Common myeloid progenitor, CD34-positive (primary cell): Measurements from ENCODE around the gene SLC6A12.
A peak's percentile ranks its signal among the peaks of the same experiment; 100 is the strongest.

ENCODE experiments used
- CTCF ChIA-PET: fragments of 350-600 bp; sonication (Branson Sonifier 250); formaldehyde crosslinking; loops from one replicate; lab custom pipeline; 2021; ENCODE audit warnings: antibody characterized with exemption; lab: Charles Lee
- POLR2A ChIA-PET: fragments of 350-600 bp; sonication (Branson Sonifier 250); formaldehyde crosslinking; loops from one replicate; lab custom pipeline; 2021; ENCODE audit warnings: antibody characterized with exemption; lab: Charles Lee
- DNase-seq, 3 donors: peaks; one replicate each; pipeline versions ENCODE4 v3.0.0 to v3.0.0-alpha.2; 2013
- H3K27ac ChIP-seq, 2 experiments: 1 replicate in 1 of 2; 2 replicates in 1 of 2; pipeline ENCODE4 v1.7.0; 2013; ENCODE audit warnings: inconsistent platforms in 2 of 2, low read length in 2 of 2, mild to moderate bottlenecking in 2 of 2, low read depth in 1 of 2, moderate library complexity in 1 of 2; ENCODE audit not compliant: severe bottlenecking in 2 of 2, insufficient read depth in 1 of 2, poor library complexity in 1 of 2
- H3K27me3 ChIP-seq, 5 experiments: replicated peaks in 2 of 5; 1 replicate in 3 of 5; 2 replicates in 2 of 5; pipeline versions ENCODE4 v1.6.1 to v1.7.0; 2013; ENCODE audit warnings: low read length in 4 of 5, mild to moderate bottlenecking in 2 of 5, moderate library complexity in 2 of 5, inconsistent platforms in 1 of 5; ENCODE audit not compliant: insufficient read depth in 5 of 5, control insufficient read depth in 4 of 5
- H3K36me3 ChIP-seq, 4 experiments: 1 replicate in 2 of 4; 2 replicates in 2 of 4; pipeline versions ENCODE4 v1.6.1 to v1.7.0; 2013; ENCODE audit warnings: low read length in 3 of 4, control low read depth in 1 of 4, mild to moderate bottlenecking in 1 of 4; ENCODE audit not compliant: control insufficient read depth in 4 of 4, insufficient read depth in 4 of 4
- H3K4me1 ChIP-seq, 4 experiments: 1 replicate in 3 of 4; 2 replicates in 1 of 4; pipeline versions ENCODE4 v1.6.1 to v1.7.1; 2013; ENCODE audit warnings: low read length in 3 of 4, mild to moderate bottlenecking in 3 of 4, control low read depth in 1 of 4, inconsistent platforms in 1 of 4, moderate library complexity in 1 of 4; ENCODE audit not compliant: control insufficient read depth in 4 of 4, insufficient read depth in 4 of 4; ENCODE audit errors: control extremely low read depth in 1 of 4
- H3K4me3 ChIP-seq, 7 experiments: 1 replicate in 4 of 7; 2 replicates in 3 of 7; pipeline versions ENCODE4 v1.5.1 to v1.7.0; 2013; ENCODE audit warnings: mild to moderate bottlenecking in 7 of 7, low read length in 6 of 7, moderate library complexity in 6 of 7, inconsistent platforms in 2 of 7, low read depth in 2 of 7, control low read depth in 1 of 7; ENCODE audit not compliant: insufficient read depth in 4 of 7, control insufficient read depth in 1 of 7; ENCODE audit errors: extremely low read depth in 1 of 7
- H3K9me3 ChIP-seq, 5 experiments: 1 replicate in 4 of 5; 2 replicates in 1 of 5; pipeline versions ENCODE4 v1.6.1 to v1.7.1; 2013; ENCODE audit warnings: low read length in 4 of 5, mild to moderate bottlenecking in 2 of 5, inconsistent platforms in 1 of 5, low read depth in 1 of 5, moderate library complexity in 1 of 5; ENCODE audit not compliant: control insufficient read depth in 4 of 5, insufficient read depth in 2 of 5; ENCODE audit errors: control extremely low read depth in 1 of 5
- WGBS: methylation state at CpG from one replicate; pipeline ENCODE4 v1.1.5; 2013; ENCODE audit not compliant: insufficient coverage; 5-methylcytosine and 5-hydroxymethylcytosine counted together

The SLC6A12 gene

DNA sequence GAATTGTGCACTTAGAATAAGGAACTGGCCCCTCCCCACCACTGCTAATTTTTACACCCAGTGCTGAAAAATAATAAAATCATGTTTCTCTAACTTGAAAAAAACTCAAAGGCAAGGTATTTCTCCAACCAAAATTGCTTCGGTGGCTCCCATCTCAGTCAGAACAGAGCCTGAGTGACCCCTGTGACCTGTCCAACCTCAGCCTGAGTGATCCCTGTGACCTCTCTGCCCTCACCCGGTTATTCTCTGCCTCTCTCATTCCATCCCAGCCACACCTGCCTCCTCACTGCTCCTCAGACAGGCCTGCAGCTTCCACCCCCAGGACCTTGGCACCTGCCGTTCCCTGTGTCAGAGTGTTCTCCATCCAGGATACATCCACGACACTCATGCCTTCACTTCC is 5.1 kb downstream of the SLC6A12 start:
- Histone ChIP-seq H3K4me3 (no peak overlapping the region), H3K9me3 (no peaks in the 10 kb centered on the region), H3K27ac (no peak overlapping the region), H3K4me1 (peaks cover 0 to 19% (median 13%) of the 10 kb centered on the region in 4 experiments), H3K36me3 (no peaks in the 10 kb centered on the region), H3K27me3 (peaks cover 2 to 30% (median 21%) of the 10 kb centered on the region in 5 experiments)
- POLR2A ChIA-PET, result no interaction called here
- WGBS, result 97% methylated on average over 4 of the region's 4 CpGs
- CTCF ChIA-PET, result interaction anchor here (5.2 kb wide), 1 partner anchor 12 kb away, joined by 31 read pairs; no protein-coding TSS in a partner anchor
- no peak for DNase-seq

DNA sequence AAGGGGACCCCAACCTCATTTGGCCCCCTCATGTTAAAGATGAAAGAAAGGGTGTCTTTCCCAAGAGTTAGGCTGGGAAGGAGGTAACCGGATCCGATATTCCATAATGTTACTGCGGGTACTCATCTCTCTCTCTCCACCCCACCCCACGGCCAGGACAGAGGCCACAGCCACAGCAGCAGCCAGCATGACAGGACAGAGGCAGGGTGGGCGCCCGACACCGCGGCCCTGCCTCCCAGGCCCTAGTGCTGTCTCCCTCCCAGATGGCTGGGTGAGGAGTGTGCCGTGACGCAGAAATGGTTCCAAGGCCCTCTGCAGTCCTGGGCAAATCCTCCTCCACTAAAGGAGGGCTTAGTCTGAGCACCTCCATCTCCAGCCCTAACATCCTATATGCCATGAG is 6.2 kb downstream of the SLC6A12 start:
- no CpG with 5 or more reads among the region's 10 CpGs for WGBS
- Histone ChIP-seq H3K4me3 (no peak overlapping the region), H3K9me3 (no peaks in the 10 kb centered on the region), H3K36me3 (no peaks in the 10 kb centered on the region), H3K4me1 (peaks cover 0 to 17% (median 12%) of the 10 kb centered on the region in 4 experiments), H3K27ac (no peak overlapping the region), H3K27me3 (peaks cover 2 to 30% (median 19%) of the 10 kb centered on the region in 5 experiments)
- POLR2A ChIA-PET, result no interaction called here
- DNase-seq, result no peak
- CTCF ChIA-PET, result no interaction called here

DNA sequence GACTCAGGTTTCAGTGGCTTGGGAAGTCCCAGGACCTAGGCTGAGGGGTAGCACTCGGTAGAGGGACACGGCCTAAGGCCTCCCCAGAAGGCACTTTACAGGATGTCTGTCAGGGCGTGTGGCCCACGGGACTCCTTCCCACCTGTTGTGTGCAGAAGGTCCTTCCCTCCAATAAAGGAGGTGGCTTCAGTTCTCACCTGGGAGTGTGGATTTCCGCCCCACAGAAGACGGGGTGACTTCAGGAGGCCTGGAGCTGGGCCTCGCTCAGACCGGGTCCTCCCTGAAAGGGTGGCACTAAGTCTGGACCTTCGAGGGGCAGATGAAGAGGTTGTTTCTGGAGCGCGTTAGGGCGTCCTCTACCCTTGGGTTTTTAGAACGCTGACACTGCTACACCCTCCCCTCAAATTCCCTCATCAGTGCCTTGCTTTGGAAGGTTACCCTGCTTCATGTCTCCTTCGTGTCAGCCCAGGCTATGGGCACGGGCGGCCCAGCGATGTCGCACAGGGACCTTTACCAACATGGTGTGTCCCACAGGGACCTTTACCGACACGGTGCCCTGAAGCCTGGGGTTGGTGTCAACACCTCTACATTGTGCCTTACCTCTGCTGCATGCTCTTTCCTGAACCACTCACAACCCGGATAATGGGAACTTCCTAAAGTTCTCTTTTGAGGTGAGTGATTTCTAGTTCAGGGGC is 7.1 kb downstream of the SLC6A12 start:
- DNase-seq, result no peak
- Histone ChIP-seq H3K27me3 (peaks cover 2 to 35% (median 25%) of the 10 kb centered on the region in 5 experiments), H3K4me3 (no peak overlapping the region), H3K27ac (no peak overlapping the region), H3K4me1 (peaks cover 0 to 11% (median 7%) of the 10 kb centered on the region in 4 experiments), H3K36me3 (no peaks in the 10 kb centered on the region), H3K9me3 (no peaks in the 10 kb centered on the region)
- WGBS, result 97% methylated on average over 20 of the region's 21 CpGs
- ChIA-PET CTCF (interaction anchor here (1.0 kb wide), 1 partner anchor 13 kb away, joined by 3 read pairs; no protein-coding TSS in a partner anchor), POLR2A (no interaction called here)

DNA sequence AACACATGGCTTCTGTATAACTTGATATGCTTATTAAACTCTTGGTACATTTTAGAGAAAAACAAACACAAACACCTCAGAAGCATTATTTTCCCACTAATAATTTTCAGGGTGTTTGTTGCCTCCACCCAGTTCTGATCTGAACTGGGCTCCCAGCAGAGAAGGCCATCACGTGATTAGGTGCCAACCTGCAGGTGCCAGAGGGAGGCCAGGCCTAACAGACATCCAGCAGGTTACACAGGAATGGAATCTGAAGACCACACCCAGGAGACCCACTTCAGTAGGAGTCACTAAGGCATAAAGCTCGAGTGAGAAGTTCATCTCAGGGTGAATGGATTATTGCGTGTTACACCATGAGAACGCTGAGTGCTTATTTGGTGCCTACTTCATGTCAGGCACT is 8.9 kb downstream of the SLC6A12 start:
- CTCF ChIA-PET, result interaction anchor here (0.7 kb wide), 1 partner anchor 15 kb away, joined by 3 read pairs; no protein-coding TSS in a partner anchor

DNA sequence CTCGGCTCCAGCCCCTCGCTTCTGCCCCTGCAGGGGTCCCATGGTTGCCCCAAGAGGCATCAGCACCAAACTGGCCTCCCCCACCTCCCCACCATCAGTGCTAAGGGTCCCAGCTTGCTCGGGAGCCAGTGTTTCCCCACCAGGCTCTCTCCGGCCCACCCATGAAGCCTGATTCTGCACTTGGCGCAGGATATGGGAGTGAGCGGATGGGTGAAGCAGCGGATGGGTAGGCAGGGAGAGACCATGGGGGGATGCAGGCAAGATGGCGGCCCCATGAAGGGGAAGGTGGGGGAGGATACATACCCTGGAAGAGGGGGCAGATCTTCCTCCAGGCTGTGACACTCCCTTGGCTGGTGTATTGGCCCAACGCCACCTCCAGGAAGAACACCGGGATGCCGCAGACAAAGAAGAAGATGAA is 9.7 kb downstream of the SLC6A12 start:
- Histone ChIP-seq H3K27ac (no peak overlapping the region), H3K36me3 (no peaks in the 10 kb centered on the region), H3K4me1 (peaks cover 0 to 11% (median 7%) of the 10 kb centered on the region in 4 experiments), H3K4me3 (no peak overlapping the region), H3K27me3 (peaks cover 2 to 57% (median 35%) of the 10 kb centered on the region in 5 experiments), H3K9me3 (no peaks in the 10 kb centered on the region)
- DNase-seq, result no peak
- POLR2A ChIA-PET, result no interaction called here
- WGBS, result 96% methylated on average over 11 of the region's 11 CpGs
- CTCF ChIA-PET, result interaction anchor here (1.5 to 4.0 kb wide), 3 partner anchors 9 to 15 kb away, joined by 3 to 28 read pairs (median 6); partner anchors contain the start of gene SLC6A12

More for the DNA sequence above, 8.9 kb downstream of the SLC6A12 start:
- Histone ChIP-seq H3K4me1 (peaks cover 0 to 11% (median 7%) of the 10 kb centered on the region in 4 experiments), H3K27me3 (peaks cover 2 to 51% (median 32%) of the 10 kb centered on the region in 5 experiments), H3K36me3 (no peaks in the 10 kb centered on the region), H3K9me3 (no peaks in the 10 kb centered on the region), H3K27ac (no peak overlapping the region), H3K4me3 (no peak overlapping the region)
- 90% methylated on average over 2 of the region's 4 CpGs for WGBS
- no peak for DNase-seq
- POLR2A ChIA-PET, result no interaction called here

DNA sequence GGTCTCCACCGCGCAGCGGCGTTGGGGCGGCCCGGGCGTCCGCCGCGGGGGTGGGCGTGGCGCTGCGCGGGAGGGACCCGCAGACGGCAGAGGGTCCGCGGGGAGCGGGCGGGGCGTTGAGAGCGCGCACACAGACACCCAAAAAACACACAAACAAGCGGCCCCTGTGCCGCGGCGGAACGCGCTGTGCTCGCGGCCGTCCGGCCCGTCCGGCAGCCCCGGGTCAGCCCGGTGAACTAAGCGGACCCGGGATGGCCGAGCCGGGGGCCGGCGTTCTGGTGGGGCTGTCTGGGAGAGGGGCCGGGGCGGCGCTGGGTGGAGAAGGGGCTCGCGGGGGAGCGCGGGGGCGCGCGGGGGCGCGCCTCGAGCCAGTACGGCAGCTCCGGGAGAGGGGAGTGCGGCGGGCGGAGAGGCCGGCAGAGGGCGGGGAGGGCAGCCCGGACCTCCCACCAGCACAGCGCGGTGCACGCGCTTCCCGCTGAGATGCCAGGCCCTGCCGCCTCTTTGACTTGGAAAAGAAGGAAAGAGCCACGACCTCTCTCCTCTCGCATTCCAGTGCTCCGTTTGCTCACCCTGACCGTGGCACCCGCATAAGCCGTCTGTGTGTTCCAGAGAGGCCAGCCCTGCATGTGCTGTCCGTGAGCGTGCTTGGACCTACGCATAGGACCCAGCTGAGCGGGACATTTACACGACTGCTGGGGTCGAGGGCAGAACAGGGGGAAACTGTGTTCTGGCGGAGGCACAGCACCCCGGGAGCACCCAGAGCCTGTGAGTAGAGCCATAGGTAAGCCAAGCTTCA is 10.3 kb downstream of the SLC6A12 start:
- H3K4me3 ChIP-seq, result peak overlapping the region in 6 of 7 experiments; percentile 43 to 68 (median 50)
- POLR2A ChIA-PET, result no interaction called here
- 7% methylated on average over 52 of the region's 84 CpGs for WGBS

More for the DNA sequence above, 10.3 kb downstream of the SLC6A12 start:
- Histone ChIP-seq H3K27ac (no peak overlapping the region), H3K4me1 (peaks cover 0 to 11% (median 7%) of the 10 kb centered on the region in 4 experiments), H3K27me3 (peaks cover 2 to 63% (median 38%) of the 10 kb centered on the region in 5 experiments), H3K36me3 (no peaks in the 10 kb centered on the region), H3K9me3 (no peaks in the 10 kb centered on the region)
- CTCF ChIA-PET, result interaction anchor here (0.6 to 4.0 kb wide), 4 partner anchors 9 to 46 kb away, joined by 3 to 28 read pairs (median 4); partner anchors contain the start of gene SLC6A12
- peak in 1 of 3 donors; percentile 44 for DNase-seq
